Upper lobe of right lung (tissue), 1 donor: Measurements from ENCODE around the gene PTPRN2. TPM values are rescaled to one million over a fixed set of nuclear protein-coding genes. Genes with fewer than 3 reads are reported as not detected.

Source experiments
- ATAC-seq: fragments of 200-7000 bp; cut with Tn5 transposase; one replicate; pipeline ENCODE4 v1.9.1; 2020; ENCODE audit warnings: mild to moderate bottlenecking, moderate library complexity
- DNase-seq: peaks from one replicate; pipeline ENCODE4 v3.0.0-alpha.2; 2020
- H3K27ac ChIP-seq: fragments of 200-600 bp; one replicate; pipeline ENCODE4 v1.8.0; 2022
- H3K27me3 ChIP-seq: fragments of 200-600 bp; one replicate; pipeline ENCODE4 v1.8.0; 2022; ENCODE audit warnings: mild to moderate bottlenecking
- H3K36me3 ChIP-seq: fragments of 200-600 bp; one replicate; pipeline ENCODE4 v1.8.0; 2022
- H3K4me1 ChIP-seq: fragments of 200-600 bp; one replicate; pipeline ENCODE4 v1.8.0; 2022
- H3K4me3 ChIP-seq: fragments of 200-600 bp; one replicate; pipeline ENCODE4 v1.8.0; 2022; ENCODE audit warnings: mild to moderate bottlenecking
- H3K9me3 ChIP-seq: fragments of 200-600 bp; one replicate; pipeline ENCODE4 v1.8.0; 2022
- intact Hi-C: fragments of 100-400 bp; cut with DNase I; formaldehyde crosslinking; loops from one replicate; pipeline ENCODE4 v1.11.0; 2022
- total RNA-seq: library from RNA; stranded (reverse); fragmentation: NEBNext Ultra II Directional; extraction: Animal tissue kit (Norgen Biotek cat#: 25700); gene quantifications from one replicate; pipeline ENCODE4 v1.2.1, GENCODE V29; 2021
- TF ChIP-seq, protein P1 (sequence below): fragments of 200-600 bp; IDR thresholded peaks from one replicate; pipeline ENCODE4 v1.8.0; 2022; ENCODE audit warnings: antibody characterized with exemption
- donor health status: DM: no; HTN: yes; CAD: no; lungs with severe emphysema.

Gene PTPRN2
- total RNA-seq, 1 donor from 2014 or later, result 4.9 TPM

DNA sequence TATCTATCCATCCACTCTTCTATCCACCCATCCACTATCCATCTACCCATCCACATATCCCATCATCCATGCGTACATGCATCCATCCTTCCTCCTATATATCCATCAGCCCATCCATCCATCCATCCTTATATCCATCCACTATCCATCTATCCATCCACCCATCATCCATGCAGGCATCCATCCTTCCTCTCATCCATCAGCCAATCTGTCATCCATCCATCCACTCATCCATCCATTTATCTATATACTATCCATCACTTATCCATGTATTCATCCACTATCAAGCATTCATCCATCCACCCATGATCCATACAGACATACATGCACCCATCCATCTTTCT lies 765.0 kb downstream of the PTPRN2 start:
- DNase-seq (no peak), ATAC-seq (no peak)
- H3K9me3 ChIP-seq, result no peaks in the 10 kb centered on the region
- H3K27me3 ChIP-seq, result no peaks in the 10 kb centered on the region
- intact Hi-C loops, result no loop called here
- H3K27ac ChIP-seq, result no peak overlapping the region
- no peaks in the 10 kb centered on the region for H3K4me1 ChIP-seq
- no peak overlapping the region for H3K4me3 ChIP-seq
- no peaks in the 10 kb centered on the region for H3K36me3 ChIP-seq
- TF ChIP-seq, protein P1, sequence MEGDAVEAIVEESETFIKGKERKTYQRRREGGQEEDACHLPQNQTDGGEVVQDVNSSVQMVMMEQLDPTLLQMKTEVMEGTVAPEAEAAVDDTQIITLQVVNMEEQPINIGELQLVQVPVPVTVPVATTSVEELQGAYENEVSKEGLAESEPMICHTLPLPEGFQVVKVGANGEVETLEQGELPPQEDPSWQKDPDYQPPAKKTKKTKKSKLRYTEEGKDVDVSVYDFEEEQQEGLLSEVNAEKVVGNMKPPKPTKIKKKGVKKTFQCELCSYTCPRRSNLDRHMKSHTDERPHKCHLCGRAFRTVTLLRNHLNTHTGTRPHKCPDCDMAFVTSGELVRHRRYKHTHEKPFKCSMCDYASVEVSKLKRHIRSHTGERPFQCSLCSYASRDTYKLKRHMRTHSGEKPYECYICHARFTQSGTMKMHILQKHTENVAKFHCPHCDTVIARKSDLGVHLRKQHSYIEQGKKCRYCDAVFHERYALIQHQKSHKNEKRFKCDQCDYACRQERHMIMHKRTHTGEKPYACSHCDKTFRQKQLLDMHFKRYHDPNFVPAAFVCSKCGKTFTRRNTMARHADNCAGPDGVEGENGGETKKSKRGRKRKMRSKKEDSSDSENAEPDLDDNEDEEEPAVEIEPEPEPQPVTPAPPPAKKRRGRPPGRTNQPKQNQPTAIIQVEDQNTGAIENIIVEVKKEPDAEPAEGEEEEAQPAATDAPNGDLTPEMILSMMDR, result no peak

DNA sequence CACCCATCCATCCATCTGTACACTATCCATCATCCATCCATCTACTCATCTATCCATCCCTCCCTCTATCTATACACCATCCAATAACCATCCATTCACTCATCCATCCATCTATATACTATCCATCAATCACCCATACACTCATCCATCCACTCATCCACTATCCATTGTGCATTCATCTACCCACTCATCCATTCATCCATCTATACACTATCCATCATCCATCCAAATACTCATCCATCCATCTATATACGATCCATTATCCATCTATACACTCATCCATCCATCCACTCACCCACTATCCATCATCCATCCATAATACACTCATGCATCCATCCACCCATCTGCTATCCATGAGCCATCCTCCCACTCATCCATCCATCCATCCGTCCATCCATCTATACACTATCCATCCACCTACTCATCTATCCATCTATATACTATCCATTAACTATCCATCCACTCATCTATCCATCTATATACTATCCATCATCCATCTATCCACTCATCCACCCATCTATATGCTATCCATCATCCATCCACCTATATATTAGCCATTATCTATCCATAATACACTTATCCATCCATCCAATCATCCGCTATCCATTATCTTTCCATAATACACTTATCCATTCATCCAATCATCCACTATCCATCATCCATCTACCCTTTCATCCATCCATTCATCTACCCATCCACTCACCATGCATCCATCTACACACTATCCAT lies 765.5 kb downstream of the PTPRN2 start:
- Histone ChIP-seq H3K27ac (no peak overlapping the region), H3K9me3 (no peaks in the 10 kb centered on the region), H3K4me1 (no peaks in the 10 kb centered on the region), H3K36me3 (no peaks in the 10 kb centered on the region), H3K27me3 (no peaks in the 10 kb centered on the region), H3K4me3 (no peak overlapping the region)
- no peak for DNase-seq
- TF ChIP-seq, protein P1, result no peak
- intact Hi-C loops, result no loop called here
- ATAC-seq, result no peak

DNA sequence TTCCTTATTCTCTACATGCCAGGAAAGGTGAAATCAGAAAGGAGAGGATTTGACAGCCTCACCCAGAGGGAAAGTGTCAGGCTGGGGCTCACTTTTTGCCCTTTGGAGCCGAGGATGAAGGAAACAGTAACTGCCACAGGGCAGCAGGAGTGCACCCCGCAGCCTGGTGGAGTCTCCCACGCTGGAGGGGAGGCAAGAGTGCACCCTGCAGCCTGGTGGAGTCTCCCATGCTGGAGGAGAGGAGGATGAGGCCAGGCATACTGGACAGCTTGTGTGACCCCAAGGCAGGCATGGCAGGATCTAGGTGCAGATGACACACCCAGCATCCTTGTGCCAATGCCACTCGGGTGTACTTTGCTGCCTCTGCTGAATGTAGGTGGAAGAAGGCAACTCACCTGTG lies 766.8 kb downstream of the PTPRN2 start:
- Histone ChIP-seq H3K9me3 (no peaks in the 10 kb centered on the region), H3K27me3 (no peaks in the 10 kb centered on the region), H3K27ac (no peak overlapping the region), H3K4me1 (no peaks in the 10 kb centered on the region), H3K4me3 (no peak overlapping the region), H3K36me3 (no peaks in the 10 kb centered on the region)
- intact Hi-C loops, result no loop called here
- ATAC-seq (no peak), DNase-seq (peak; percentile 60)
- TF ChIP-seq, protein P1, result no peak

DNA sequence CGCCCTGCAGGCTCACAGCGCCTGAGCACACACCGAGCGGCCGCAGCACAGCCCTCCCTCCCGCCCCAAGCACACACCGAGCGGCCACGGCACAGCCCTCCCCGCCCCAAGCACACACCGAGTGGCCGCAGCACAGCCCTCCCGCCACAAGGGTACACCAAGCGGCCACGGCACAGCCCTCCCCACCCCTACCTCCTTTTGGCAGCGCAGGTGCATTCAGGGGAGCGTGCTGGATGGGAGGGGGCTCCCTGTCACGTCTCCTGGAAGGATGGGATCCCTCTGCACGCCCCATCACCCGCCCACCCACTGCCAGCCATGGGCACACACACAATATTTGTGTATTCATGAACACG lies 768.2 kb downstream of the PTPRN2 start:
- ATAC-seq (no peak), DNase-seq (no peak)
- H3K36me3 ChIP-seq, result no peaks in the 10 kb centered on the region
- no peaks in the 10 kb centered on the region for H3K4me1 ChIP-seq
- H3K27ac ChIP-seq, result no peak overlapping the region
- H3K9me3 ChIP-seq, result no peaks in the 10 kb centered on the region
- intact Hi-C loops, result no loop called here
- TF ChIP-seq, protein P1, result no peak
- no peaks in the 10 kb centered on the region for H3K27me3 ChIP-seq
- H3K4me3 ChIP-seq, result no peak overlapping the region

DNA sequence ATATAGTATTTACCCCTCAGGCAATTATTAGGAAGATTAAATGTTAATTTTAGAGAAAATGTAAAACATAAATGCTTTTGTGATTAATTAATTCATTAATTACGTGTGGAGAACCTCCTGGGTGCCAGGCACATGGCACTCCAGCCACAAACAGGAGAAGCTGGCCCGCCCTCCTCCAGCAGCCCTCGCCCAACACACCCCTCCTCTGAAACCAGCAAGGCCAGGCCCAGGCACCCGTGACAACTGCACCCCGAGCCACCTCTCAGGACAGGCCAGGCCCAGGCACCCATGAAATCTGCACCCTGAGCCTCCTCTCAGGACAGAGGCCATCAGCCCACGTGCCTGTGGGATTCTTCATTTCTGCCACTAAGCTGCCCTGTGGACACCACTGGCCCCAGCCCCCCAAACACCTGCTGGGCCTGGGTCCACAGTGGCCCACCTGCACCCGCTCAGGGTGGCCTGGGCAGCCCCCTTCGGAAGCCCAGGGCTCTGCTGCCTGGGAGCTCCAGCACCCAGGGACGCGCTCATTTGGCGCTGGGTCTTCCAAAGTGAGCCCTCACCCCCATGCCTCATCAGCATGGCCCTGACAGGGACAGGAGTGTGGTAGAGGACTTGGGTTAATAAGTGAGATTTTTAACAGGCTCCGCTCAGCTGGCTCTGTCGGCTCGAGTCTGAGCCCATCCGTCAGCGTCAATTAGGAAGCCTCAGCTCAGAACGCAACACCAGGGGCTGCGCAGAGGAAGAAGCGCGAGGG lies 768.7 kb downstream of the PTPRN2 start:
- ATAC-seq (no peak), DNase-seq (peak; percentile 56)
- Histone ChIP-seq H3K27me3 (no peaks in the 10 kb centered on the region), H3K4me3 (no peak overlapping the region), H3K4me1 (no peaks in the 10 kb centered on the region), H3K9me3 (no peaks in the 10 kb centered on the region), H3K36me3 (no peaks in the 10 kb centered on the region), H3K27ac (no peak overlapping the region)
- intact Hi-C loops, result no loop called here
- TF ChIP-seq, protein P1, result no peak
